NCI-H1048 (cell line): ENCODE data around the gene PGM2L1.

Source experiments
- DNase-seq: peaks from one replicate; lab custom pipeline; 2025; lab: John Stamatoyannopoulos, UW

Gene PGM2L1

GRCh38 chr11:74299015-74299414, 99.2 kb downstream of the PGM2L1 start:
- no peak for DNase-seq

GRCh38 chr11:74297484-74297883, 100.7 kb downstream of the PGM2L1 start:
- DNase-seq = no peak

GRCh38 chr11:74288911-74289310, 109.3 kb downstream of the PGM2L1 start:
- DNase-seq = no peak

- no peak for DNase-seq
Measured at GRCh38 chr11:74288161-74288560, 110.1 kb downstream of the PGM2L1 start.

GRCh38 chr11:74284466-74284865, 113.8 kb downstream of the PGM2L1 start:
- DNase-seq = no peak

- no peak for DNase-seq
Measured at GRCh38 chr11:74283580-74284180, 114.6 kb downstream of the PGM2L1 start.

- DNase-seq = no peak
Measured at GRCh38 chr11:74282914-74283371, 115.3 kb downstream of the PGM2L1 start.

- no peak for DNase-seq
Measured at GRCh38 chr11:74282421-74282820, 115.8 kb downstream of the PGM2L1 start.

GRCh38 chr11:74280494-74280893, 117.7 kb downstream of the PGM2L1 start:
- DNase-seq = no peak
